Suprapubic skin (tissue), 4 donors: ENCODE measurements around the gene DSTYK. TPM values are rescaled to one million over a fixed set of nuclear protein-coding genes. Genes with fewer than 3 reads are reported as not detected.
"Not testable (repeated sequence)": the region's sequence is repeated elsewhere in the genome, so short reads cannot be mapped to it uniquely, and the experiment has no call there.

Experiments
- DNase-seq, 2 donors: peaks; one replicate each; pipeline ENCODE4 v3.0.0-alpha.2; 2019; ENCODE audit warnings: low spot score in 2 of 2
- H3K27ac ChIP-seq: fragments of 200-600 bp; sonication (generic); one replicate; pipeline ENCODE4 v1.5.1; 2019
- H3K27me3 ChIP-seq: fragments of 200-600 bp; sonication (generic); one replicate; pipeline ENCODE4 v1.5.1; 2019
- H3K36me3 ChIP-seq: fragments of 200-600 bp; sonication (generic); one replicate; pipeline ENCODE4 v1.5.1; 2019
- H3K4me1 ChIP-seq: fragments of 200-600 bp; sonication (generic); one replicate; pipeline ENCODE4 v1.5.1; 2019
- H3K4me3 ChIP-seq: fragments of 200-600 bp; sonication (generic); one replicate; pipeline ENCODE4 v1.5.1; 2019; ENCODE audit warnings: mild to moderate bottlenecking
- H3K9me3 ChIP-seq: fragments of 200-600 bp; sonication (generic); one replicate; pipeline ENCODE4 v1.5.1; 2019
- CTCF ChIP-seq, 2 donors: fragments of 200-600 bp in 1 of 2; fragments of 450-650 bp in 1 of 2; sonication (generic) in 1 of 2; IDR thresholded peaks; one replicate each; pipeline ENCODE4 v1.5.1; 2016 to 2019; ENCODE audit warnings: antibody characterized with exemption in 2 of 2, mild to moderate bottlenecking in 1 of 2, moderate library complexity in 1 of 2
- EP300 ChIP-seq: sonication (generic); formaldehyde crosslinking; IDR thresholded peaks from one replicate; pipeline ENCODE4 v1.6.1; 2017; ENCODE audit warnings: antibody characterized with exemption
- POLR2A ChIP-seq, 2 donors: fragments of 450-650 bp; IDR thresholded peaks; one replicate each; pipeline ENCODE4 v1.6.1; 2017; ENCODE audit warnings: antibody characterized with exemption in 2 of 2, mild to moderate bottlenecking in 2 of 2, moderate library complexity in 2 of 2
- POLR2AphosphoS5 ChIP-seq, 3 donors: sonication (generic); formaldehyde crosslinking; IDR thresholded peaks; one replicate each; pipeline ENCODE4 v1.6.1; 2017; ENCODE audit warnings: antibody characterized with exemption in 3 of 3
- WGBS: methylation state at CpG from one replicate; pipeline ENCODE4 v1.1.5; 2018; 5-methylcytosine and 5-hydroxymethylcytosine counted together
- total RNA-seq, 4 donors: library from RNA; depleted of rRNA; stranded (reverse); fragments of >200 nt; gene quantifications; one replicate each; pipeline ENCODE4 v1.1.0, GENCODE V29; 2016

DSTYK gene
- total RNA-seq, 4 donors from 2014 or later = 12.3 to 19.5 (median 17.4) TPM

GRCh38 chr1:205186191-205186590 is 25.3 kb downstream of the DSTYK start:
- TF ChIP-seq POLR2AphosphoS5 (IDR thresholded peaks at IDR 0.05) = no peak
- peaks cover 16% of the 10 kb centered on the region for H3K36me3 ChIP-seq
- H3K4me3 ChIP-seq = no peak overlapping the region
- no peaks in the 10 kb centered on the region for H3K9me3 ChIP-seq
- no peak overlapping the region for H3K27ac ChIP-seq
- peaks cover 47% of the 10 kb centered on the region for H3K4me1 ChIP-seq
- H3K27me3 ChIP-seq = no peaks in the 10 kb centered on the region
- no peak for DNase-seq

GRCh38 chr1:205183676-205184335 is 27.7 kb downstream of the DSTYK start:
- Histone ChIP-seq H3K27me3 (no peaks in the 10 kb centered on the region), H3K9me3 (no peaks in the 10 kb centered on the region), H3K4me1 (peaks cover 24% of the 10 kb centered on the region), H3K27ac (no peak overlapping the region), H3K4me3 (no peak overlapping the region), H3K36me3 (peaks cover 18% of the 10 kb centered on the region)
- no peak for DNase-seq
- TF ChIP-seq EP300 (no peak), POLR2AphosphoS5 (IDR thresholded peaks at IDR 0.05) (no peak), CTCF (IDR thresholded peaks at IDR 0.05) (no peak), POLR2A (IDR thresholded peaks at IDR 0.05) (no peak)
- 67% methylated on average over 4 of the region's 4 CpGs for WGBS

- H3K27ac ChIP-seq = no peak overlapping the region
- no peak overlapping the region for H3K4me3 ChIP-seq
- no peak for DNase-seq
- no peaks in the 10 kb centered on the region for H3K27me3 ChIP-seq
- peaks cover 17% of the 10 kb centered on the region for H3K4me1 ChIP-seq
- H3K9me3 ChIP-seq = no peaks in the 10 kb centered on the region
- H3K36me3 ChIP-seq = peaks cover 18% of the 10 kb centered on the region
- TF ChIP-seq CTCF (IDR thresholded peaks at IDR 0.05) = no peak
- TF ChIP-seq EP300 = no peak
- no peak for TF ChIP-seq POLR2A (IDR thresholded peaks at IDR 0.05)
- TF ChIP-seq POLR2AphosphoS5 (IDR thresholded peaks at IDR 0.05) = no peak
- 93% methylated on average over 2 of the region's 2 CpGs for WGBS
Observed at GRCh38 chr1:205182930-205183329, 28.6 kb downstream of the DSTYK start.

GRCh38 chr1:205180331-205180730 is 31.2 kb downstream of the DSTYK start:
- WGBS = 82% methylated on average over 7 of the region's 7 CpGs
- H3K27ac ChIP-seq, H3K4me3 ChIP-seq, H3K27me3 ChIP-seq, DNase-seq, H3K36me3 ChIP-seq, H3K9me3 ChIP-seq: not testable (repeated sequence)
- H3K4me1 ChIP-seq = peaks cover 20% of the 10 kb centered on the region

GRCh38 chr1:205179842-205180241 is 31.7 kb downstream of the DSTYK start:
- 86% methylated on average over 2 of the region's 2 CpGs for WGBS
- Histone ChIP-seq H3K4me1 (peaks cover 25% of the 10 kb centered on the region), H3K4me3 (no peak overlapping the region), H3K27me3 (no peaks in the 10 kb centered on the region), H3K36me3 (peaks cover 3% of the 10 kb centered on the region), H3K27ac (no peak overlapping the region), H3K9me3 (no peaks in the 10 kb centered on the region)
- TF ChIP-seq POLR2AphosphoS5 (IDR thresholded peaks at IDR 0.05) (no peak), POLR2A (IDR thresholded peaks at IDR 0.05) (no peak), EP300 (no peak), CTCF (IDR thresholded peaks at IDR 0.05) (no peak)
- DNase-seq = no peak

- peaks cover 15% of the 10 kb centered on the region for H3K4me1 ChIP-seq
- H3K4me3 ChIP-seq = no peak overlapping the region
- no peaks in the 10 kb centered on the region for H3K9me3 ChIP-seq
- no peak for DNase-seq
- no peaks in the 10 kb centered on the region for H3K27me3 ChIP-seq
- peaks cover 19% of the 10 kb centered on the region for H3K36me3 ChIP-seq
- WGBS = 95% methylated on average over 4 of the region's 4 CpGs
- no peak overlapping the region for H3K27ac ChIP-seq
- TF ChIP-seq POLR2A (IDR thresholded peaks at IDR 0.05) = no peak
- no peak for TF ChIP-seq CTCF (IDR thresholded peaks at IDR 0.05)
- TF ChIP-seq POLR2AphosphoS5 (IDR thresholded peaks at IDR 0.05) = no peak
- no peak for TF ChIP-seq EP300
Observed at GRCh38 chr1:205172729-205173366, 38.7 kb downstream of the DSTYK start.
